Thyroid gland (tissue), 4 donors: ENCODE results near the gene VWA3B. TPM values are rescaled to one million over a fixed set of nuclear protein-coding genes. Genes with fewer than 3 reads are reported as not detected.

ENCODE experiments used
- DNase-seq, 2 donors: peaks; one replicate each; pipeline ENCODE4 v3.0.0-alpha.2; 2019
- H3K27ac ChIP-seq, 3 donors: fragments of 200-600 bp; sonication (generic); 1 replicate in 2 of 3; 2 replicates in 1 of 3; pipeline ENCODE4 v1.5.1; 2016 to 2019; ENCODE audit warnings: mild to moderate bottlenecking in 1 of 3, moderate library complexity in 1 of 3
- H3K27me3 ChIP-seq: fragments of 200-600 bp; sonication (generic); one replicate; pipeline ENCODE4 v1.5.1; 2019
- H3K36me3 ChIP-seq, 2 donors: fragments of 200-600 bp; sonication (generic); one replicate each; pipeline ENCODE4 v1.5.1; 2016 to 2019
- H3K4me1 ChIP-seq, 2 donors: fragments of 200-600 bp; sonication (generic); one replicate each; pipeline ENCODE4 v1.5.1; 2017 to 2019
- H3K4me3 ChIP-seq, 3 donors: fragments of 200-600 bp; sonication (generic); replicated peaks in 1 of 3; 1 replicate in 2 of 3; 2 replicates in 1 of 3; pipeline ENCODE4 v1.5.1; 2016; ENCODE audit warnings: mild to moderate bottlenecking in 1 of 3
- H3K9me3 ChIP-seq: fragments of 200-600 bp; sonication (generic); one replicate; pipeline ENCODE4 v1.5.1; 2017
- POLR2A ChIP-seq, 2 donors: fragments of 450-650 bp; IDR thresholded peaks; one replicate each; pipeline ENCODE4 v1.6.1; 2017; ENCODE audit warnings: antibody characterized with exemption in 2 of 2, mild to moderate bottlenecking in 2 of 2, moderate library complexity in 1 of 2
- WGBS, 2 donors: methylation state at CpG; one replicate each; pipeline ENCODE4 v1.1.5; 2017; 5-methylcytosine and 5-hydroxymethylcytosine counted together
- intact Hi-C: fragments of 100-400 bp; cut with DNase I; formaldehyde crosslinking; loops from one replicate; pipeline ENCODE4 v1.15.1; 2023
- total RNA-seq, 4 donors: library from RNA; depleted of rRNA; stranded (reverse); fragments of >200 nt; gene quantifications; one replicate each; pipeline ENCODE4 v1.2.3, GENCODE V29; 2016
- TF ChIP-seq, protein P1 (sequence below), 6 experiments: fragments of 200-600 bp in 3 of 6; fragments of 450-650 bp in 3 of 6; sonication (generic) in 3 of 6; IDR thresholded peaks; one replicate each; pipeline ENCODE4 v1.5.1; 2016 to 2019; ENCODE audit warnings: antibody characterized with exemption in 6 of 6, mild to moderate bottlenecking in 2 of 6, inconsistent platforms in 1 of 6, moderate library complexity in 1 of 6

Gene VWA3B
- total RNA-seq, 4 donors from 2014 or later = 0.81 TPM; not detected in 3

DNA sequence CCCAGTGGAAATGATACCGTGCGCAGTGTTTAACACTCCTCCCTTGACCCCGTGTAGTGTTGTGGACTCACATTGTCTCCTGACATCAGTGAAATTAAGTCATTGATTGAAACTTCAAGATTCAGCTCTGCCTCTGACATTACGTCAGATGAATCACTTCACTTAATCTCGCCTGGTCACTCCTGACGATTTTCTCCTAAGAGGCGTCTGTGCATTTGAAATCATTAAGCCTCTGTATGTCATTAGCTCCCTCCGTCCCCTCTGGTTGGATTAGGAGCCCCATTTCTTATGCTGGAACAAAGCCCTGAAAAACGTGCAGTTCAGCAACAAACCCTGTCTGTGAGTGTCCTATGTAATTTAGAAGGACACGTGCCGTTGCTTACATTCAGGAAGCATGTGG lies 222.6 kb downstream of the VWA3B start:
- no peaks in the 10 kb centered on the region for H3K36me3 ChIP-seq
- no peak overlapping the region for H3K27ac ChIP-seq
- H3K4me1 ChIP-seq = no peaks in the 10 kb centered on the region
- no peak overlapping the region for H3K4me3 ChIP-seq
- intact Hi-C loops = no loop called here
- no peaks in the 10 kb centered on the region for H3K9me3 ChIP-seq
- no peak for DNase-seq
- WGBS, 2 donors = 78 to 84% methylated on average over 11 of the region's 11 CpGs
- H3K27me3 ChIP-seq = no peaks in the 10 kb centered on the region
- no peak for TF ChIP-seq POLR2A (IDR thresholded peaks at IDR 0.05)
- TF ChIP-seq, protein P1, sequence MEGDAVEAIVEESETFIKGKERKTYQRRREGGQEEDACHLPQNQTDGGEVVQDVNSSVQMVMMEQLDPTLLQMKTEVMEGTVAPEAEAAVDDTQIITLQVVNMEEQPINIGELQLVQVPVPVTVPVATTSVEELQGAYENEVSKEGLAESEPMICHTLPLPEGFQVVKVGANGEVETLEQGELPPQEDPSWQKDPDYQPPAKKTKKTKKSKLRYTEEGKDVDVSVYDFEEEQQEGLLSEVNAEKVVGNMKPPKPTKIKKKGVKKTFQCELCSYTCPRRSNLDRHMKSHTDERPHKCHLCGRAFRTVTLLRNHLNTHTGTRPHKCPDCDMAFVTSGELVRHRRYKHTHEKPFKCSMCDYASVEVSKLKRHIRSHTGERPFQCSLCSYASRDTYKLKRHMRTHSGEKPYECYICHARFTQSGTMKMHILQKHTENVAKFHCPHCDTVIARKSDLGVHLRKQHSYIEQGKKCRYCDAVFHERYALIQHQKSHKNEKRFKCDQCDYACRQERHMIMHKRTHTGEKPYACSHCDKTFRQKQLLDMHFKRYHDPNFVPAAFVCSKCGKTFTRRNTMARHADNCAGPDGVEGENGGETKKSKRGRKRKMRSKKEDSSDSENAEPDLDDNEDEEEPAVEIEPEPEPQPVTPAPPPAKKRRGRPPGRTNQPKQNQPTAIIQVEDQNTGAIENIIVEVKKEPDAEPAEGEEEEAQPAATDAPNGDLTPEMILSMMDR (IDR thresholded peaks at IDR 0.05) = no peak

DNA sequence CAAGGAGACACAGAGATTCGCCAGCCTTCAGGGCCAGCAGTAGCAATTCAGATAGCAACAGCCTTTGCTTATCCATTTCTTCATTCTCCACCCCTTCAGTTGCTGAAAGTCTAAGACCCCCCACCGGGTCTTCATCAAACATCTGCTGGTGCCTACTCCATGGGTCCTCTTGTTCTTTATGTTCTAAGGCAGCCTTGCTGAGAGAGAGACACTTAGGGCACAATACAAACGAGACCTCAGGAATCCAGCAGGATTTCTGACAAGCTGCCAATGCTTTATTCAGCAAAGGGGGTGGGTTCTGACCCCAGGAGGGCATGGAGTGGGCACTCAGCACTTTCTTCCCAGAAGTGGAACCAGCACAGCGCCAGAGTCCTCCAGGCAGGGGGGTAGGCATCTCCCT lies 223.0 kb downstream of the VWA3B start:
- Histone ChIP-seq H3K4me1 (no peaks in the 10 kb centered on the region), H3K27ac (no peak overlapping the region), H3K27me3 (no peaks in the 10 kb centered on the region), H3K4me3 (no peak overlapping the region), H3K36me3 (no peaks in the 10 kb centered on the region), H3K9me3 (no peaks in the 10 kb centered on the region)
- peak in 1 of 2 donors; percentile 37 for DNase-seq
- 30 to 47% methylated on average over 4 of the region's 4 CpGs for WGBS, 2 donors
- TF ChIP-seq POLR2A (IDR thresholded peaks at IDR 0.05) = no peak
- TF ChIP-seq, protein P1 (IDR thresholded peaks at IDR 0.05) = no peak
- intact Hi-C loops = no loop called here

DNA sequence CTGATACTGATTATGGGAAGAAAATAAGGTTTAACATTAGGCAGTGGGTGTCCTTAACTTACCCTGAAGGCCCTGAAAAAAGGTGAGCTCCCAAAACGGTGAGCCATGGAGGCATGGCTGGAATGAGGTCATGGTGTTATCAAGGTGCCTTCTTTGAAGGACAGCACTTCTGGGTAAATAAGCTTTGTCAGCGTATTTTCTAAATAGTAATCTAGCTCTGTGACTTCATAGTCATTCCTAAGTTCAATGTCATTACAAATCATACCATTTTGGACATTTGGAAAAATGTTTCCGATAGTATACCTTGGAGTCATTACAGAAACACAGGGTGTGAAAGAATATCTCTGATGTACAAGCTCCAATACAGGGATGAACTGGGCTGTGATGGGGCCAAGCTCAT lies 224.1 kb downstream of the VWA3B start:
- Histone ChIP-seq H3K27ac (no peak overlapping the region), H3K9me3 (no peaks in the 10 kb centered on the region), H3K4me3 (no peak overlapping the region), H3K27me3 (no peaks in the 10 kb centered on the region), H3K36me3 (no peaks in the 10 kb centered on the region), H3K4me1 (no peaks in the 10 kb centered on the region)
- no peak for DNase-seq
- WGBS, 2 donors = 89 to 91% methylated on average over 3 of the region's 3 CpGs
- intact Hi-C loops = no loop called here
- TF ChIP-seq, protein P1 (IDR thresholded peaks at IDR 0.05) = no peak
- no peak for TF ChIP-seq POLR2A (IDR thresholded peaks at IDR 0.05)

DNA sequence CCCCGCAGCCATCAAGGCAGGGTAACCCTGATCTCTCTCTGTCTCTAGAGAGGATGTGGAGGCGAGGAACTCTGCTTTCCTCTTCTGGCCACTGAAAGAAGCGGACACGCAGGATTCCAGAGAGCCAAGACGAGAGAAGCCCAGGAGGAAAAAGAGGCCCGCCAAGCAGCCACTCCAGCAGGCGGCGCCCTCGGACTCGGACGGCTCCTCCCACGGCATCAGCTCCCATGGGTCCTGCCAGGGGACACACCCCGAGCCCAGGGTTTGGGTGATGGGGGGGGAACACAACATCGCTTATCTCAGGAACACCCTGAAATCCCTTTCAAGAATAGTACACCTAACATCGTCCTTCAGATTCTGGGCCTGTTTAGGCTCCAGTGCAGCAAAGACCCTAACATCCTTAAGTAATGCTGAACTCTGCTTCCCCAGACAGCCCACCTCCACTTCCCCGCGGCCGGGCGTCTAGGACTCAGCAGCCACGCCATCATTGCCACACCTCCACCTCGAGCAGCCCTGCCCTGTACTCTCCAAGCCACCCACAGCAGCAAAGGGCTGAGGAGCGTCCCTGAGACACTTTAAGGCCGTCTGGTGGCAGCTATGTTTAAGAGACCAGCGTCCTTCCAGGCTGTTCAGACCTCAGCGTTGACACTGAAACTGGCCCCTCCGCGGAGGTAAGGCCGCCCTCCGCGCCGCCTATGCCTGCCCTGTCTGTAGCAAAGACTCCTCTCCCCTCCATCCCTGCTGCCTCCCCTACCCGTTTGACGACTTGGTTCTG lies 225.0 kb downstream of the VWA3B start:
- no peak for DNase-seq
- WGBS, 2 donors = 83% methylated on average over 32 to 33 of the region's 33 CpGs
- intact Hi-C loops = no loop called here
- H3K4me1 ChIP-seq = no peaks in the 10 kb centered on the region
- no peaks in the 10 kb centered on the region for H3K9me3 ChIP-seq
- H3K4me3 ChIP-seq = no peak overlapping the region
- no peaks in the 10 kb centered on the region for H3K36me3 ChIP-seq
- no peak for TF ChIP-seq POLR2A (IDR thresholded peaks at IDR 0.05)
- TF ChIP-seq, protein P1 (IDR thresholded peaks at IDR 0.05) = no peak
- no peaks in the 10 kb centered on the region for H3K27me3 ChIP-seq
- no peak overlapping the region for H3K27ac ChIP-seq

DNA sequence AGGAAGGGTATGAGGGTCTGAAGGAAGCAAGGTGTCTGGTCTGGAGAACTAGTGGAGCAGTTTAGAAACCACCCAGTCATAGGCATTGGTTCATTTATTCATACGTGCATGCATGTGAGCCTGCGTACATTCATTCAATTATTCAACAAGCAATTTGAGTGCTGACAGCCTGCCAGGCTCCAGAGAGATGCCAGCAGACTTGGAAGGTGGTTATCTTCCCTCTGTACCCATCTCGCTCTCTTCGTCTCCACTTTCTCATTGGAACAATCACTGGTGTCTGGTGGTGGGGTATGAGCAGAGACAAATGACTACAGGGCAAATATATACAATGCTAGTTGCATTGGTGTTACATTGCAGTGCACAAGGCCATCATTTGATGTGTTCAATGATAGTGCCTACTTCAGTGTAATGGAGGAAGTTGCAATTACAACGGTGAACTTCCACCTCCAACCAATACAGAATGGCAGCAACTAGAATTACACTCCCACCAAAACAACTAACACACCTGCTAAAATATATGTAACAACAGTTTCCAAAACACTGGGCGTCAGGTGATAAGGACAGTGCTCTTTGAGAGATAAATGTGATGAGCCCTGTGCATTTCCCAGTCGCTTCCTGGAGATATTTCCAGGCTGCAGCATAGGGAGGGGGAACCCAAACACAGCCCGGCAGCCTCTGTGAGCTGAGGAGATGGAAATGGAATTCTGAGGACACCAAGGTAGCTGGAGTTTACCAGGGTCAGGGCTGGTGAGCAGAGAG lies 226.7 kb downstream of the VWA3B start:
- Histone ChIP-seq H3K9me3 (no peaks in the 10 kb centered on the region), H3K27ac (no peak overlapping the region), H3K4me1 (no peaks in the 10 kb centered on the region), H3K27me3 (no peaks in the 10 kb centered on the region), H3K4me3 (no peak overlapping the region), H3K36me3 (no peaks in the 10 kb centered on the region)
- 76 to 87% methylated on average over 8 of the region's 8 CpGs for WGBS, 2 donors
- intact Hi-C loops = no loop called here
- no peak for DNase-seq
- TF ChIP-seq POLR2A (IDR thresholded peaks at IDR 0.05) = no peak
- TF ChIP-seq, protein P1 (IDR thresholded peaks at IDR 0.05) = no peak
